OCI-LY1 (cell line): Measurements from ENCODE around the gene PROCA1.
"Not testable (repeated sequence)": the region's sequence is repeated elsewhere in the genome, so short reads cannot be mapped to it uniquely, and the experiment has no call there.

Experiments used
- CTCF ChIP-seq: fragments of 200-600 bp; sonication (generic), shearing (Covaris generic); IDR thresholded peaks from 2 replicates; pipeline ENCODE4 v1.5.1; 2017; ENCODE audit warnings: mild to moderate bottlenecking, antibody characterized with exemption, low read length, moderate library complexity, mixed read lengths
- EZH2 ChIP-seq: fragments of 200-600 bp; sonication (generic), shearing (Covaris generic); IDR thresholded peaks from 2 replicates; pipeline ENCODE4 v1.8.0; 2017; ENCODE audit warnings: borderline replicate concordance, mixed run types, mild to moderate bottlenecking, antibody characterized with exemption, low read length, moderate library complexity, mixed read lengths

- TF ChIP-seq CTCF, EZH2: not testable (repeated sequence)
Observed at GRCh38 chr17:28723836-28724499, 12.3 kb upstream of the PROCA1 start.
